Gastroesophageal sphincter (tissue), 3 donors: ENCODE measurements around the gene COG3.

Experiments used
- EP300 ChIP-seq: sonication (generic); formaldehyde crosslinking; IDR thresholded peaks from one replicate; pipeline ENCODE4 v1.6.1; 2017; ENCODE audit warnings: antibody characterized with exemption, mild to moderate bottlenecking
- TF ChIP-seq, protein P1 (sequence below), 4 experiments: fragments of 200-600 bp in 2 of 4; fragments of 450-650 bp in 2 of 4; sonication (generic) in 1 of 4; IDR thresholded peaks; one replicate each; pipeline ENCODE4 v1.5.1; 2017 to 2019; ENCODE audit warnings: antibody characterized with exemption in 4 of 4, mild to moderate bottlenecking in 2 of 4, moderate library complexity in 2 of 4

DNA sequence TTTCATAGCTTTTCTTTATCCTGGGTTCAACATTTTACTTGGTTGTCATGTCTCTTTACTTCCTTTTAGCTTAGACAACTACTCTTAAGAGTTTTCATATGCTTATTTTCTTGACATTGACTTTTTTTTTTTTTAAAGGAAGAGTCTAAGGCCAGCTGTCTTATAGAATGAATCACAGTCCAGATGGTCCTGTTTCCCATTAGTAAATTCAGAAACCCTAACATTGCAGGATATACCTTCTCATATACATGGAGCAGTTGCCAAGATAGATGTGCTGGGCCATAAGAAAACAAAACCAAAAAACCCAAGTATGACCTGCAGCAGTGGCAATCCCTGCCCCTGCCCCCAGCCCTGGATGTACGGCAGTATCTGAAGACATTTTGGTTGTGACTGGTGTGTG, 72.8 kb downstream of the COG3 start:
- TF ChIP-seq, protein P1, sequence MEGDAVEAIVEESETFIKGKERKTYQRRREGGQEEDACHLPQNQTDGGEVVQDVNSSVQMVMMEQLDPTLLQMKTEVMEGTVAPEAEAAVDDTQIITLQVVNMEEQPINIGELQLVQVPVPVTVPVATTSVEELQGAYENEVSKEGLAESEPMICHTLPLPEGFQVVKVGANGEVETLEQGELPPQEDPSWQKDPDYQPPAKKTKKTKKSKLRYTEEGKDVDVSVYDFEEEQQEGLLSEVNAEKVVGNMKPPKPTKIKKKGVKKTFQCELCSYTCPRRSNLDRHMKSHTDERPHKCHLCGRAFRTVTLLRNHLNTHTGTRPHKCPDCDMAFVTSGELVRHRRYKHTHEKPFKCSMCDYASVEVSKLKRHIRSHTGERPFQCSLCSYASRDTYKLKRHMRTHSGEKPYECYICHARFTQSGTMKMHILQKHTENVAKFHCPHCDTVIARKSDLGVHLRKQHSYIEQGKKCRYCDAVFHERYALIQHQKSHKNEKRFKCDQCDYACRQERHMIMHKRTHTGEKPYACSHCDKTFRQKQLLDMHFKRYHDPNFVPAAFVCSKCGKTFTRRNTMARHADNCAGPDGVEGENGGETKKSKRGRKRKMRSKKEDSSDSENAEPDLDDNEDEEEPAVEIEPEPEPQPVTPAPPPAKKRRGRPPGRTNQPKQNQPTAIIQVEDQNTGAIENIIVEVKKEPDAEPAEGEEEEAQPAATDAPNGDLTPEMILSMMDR (IDR thresholded peaks at IDR 0.05), result no peak
- no peak for TF ChIP-seq EP300
